ENCODE results near the gene RNF207.

Gene RNF207

DNA sequence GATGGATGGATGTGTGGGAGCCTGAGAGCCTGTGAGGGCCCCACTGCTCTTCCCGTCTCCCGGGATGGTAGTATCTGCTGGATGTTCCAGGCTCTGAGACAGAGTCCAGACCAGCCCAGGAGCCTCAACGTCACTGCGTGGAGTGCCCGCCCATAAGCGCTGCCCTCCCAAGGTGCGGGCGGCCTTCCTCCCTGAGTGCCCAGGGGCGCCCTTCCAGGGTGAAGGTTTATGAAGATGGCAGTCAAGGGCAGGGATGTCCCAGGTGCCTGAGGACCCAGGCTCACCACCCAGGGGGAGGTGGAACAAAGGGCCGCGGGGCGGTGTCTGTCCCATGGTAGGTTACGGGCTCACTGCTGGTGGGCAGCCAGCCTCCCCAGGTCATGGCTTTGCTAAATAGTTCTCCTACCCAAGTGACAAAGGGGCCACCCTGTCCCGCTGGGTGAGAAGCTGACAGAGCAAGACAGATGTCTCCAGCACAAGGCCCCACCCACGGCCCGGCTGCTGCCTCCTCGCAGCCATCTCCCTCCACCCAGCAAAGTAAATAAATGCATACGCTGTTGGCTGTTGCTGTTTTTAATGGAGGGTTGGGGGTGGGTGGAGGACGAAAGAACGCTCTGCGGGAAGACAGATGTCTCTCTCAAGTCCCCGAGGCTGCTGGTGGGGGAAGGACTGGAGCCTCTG is 63.9 kb downstream of the RNF207 start:
- no peak for DNase-seq

- DNase-seq: no peak
Measured at GRCh38 chr1:6270401-6270800, 64.5 kb downstream of the RNF207 start.

Data from MV-4-11 (cell line).